KMS-11 (cell line): Measurements from ENCODE around the gene SOCS2.

Experiments
- H2AFZ ChIP-seq: fragments of 200-600 bp; sonication (generic); 2 replicates; pipeline ENCODE4 v1.6.1; 2016; ENCODE audit warnings: antibody characterized with exemption, mixed run types, low read depth
- H3K27ac ChIP-seq: fragments of 200-600 bp; sonication (generic); 2 replicates; pipeline ENCODE4 v1.6.1; 2016; ENCODE audit warnings: mild to moderate bottlenecking, mixed run types
- H3K27me3 ChIP-seq: fragments of 200-600 bp; sonication (generic); 2 replicates; pipeline ENCODE4 v1.6.1; 2017; ENCODE audit warnings: mild to moderate bottlenecking, low read depth, mixed run types, moderate library complexity; ENCODE audit not compliant: insufficient read depth
- H3K36me3 ChIP-seq: fragments of 200-600 bp; sonication (generic); 2 replicates; pipeline ENCODE4 v1.6.1; 2017; ENCODE audit warnings: mild to moderate bottlenecking, mixed run types; ENCODE audit not compliant: insufficient read depth
- H3K4me1 ChIP-seq: fragments of 200-600 bp; sonication (generic); 2 replicates; pipeline ENCODE4 v1.6.1; 2016; ENCODE audit warnings: mild to moderate bottlenecking, low read depth, mixed run types; ENCODE audit not compliant: poor library complexity, severe bottlenecking
- H3K4me2 ChIP-seq: fragments of 200-600 bp; sonication (generic); 2 replicates; pipeline ENCODE4 v1.7.0; 2016; ENCODE audit warnings: mild to moderate bottlenecking, mixed run types
- H3K4me3 ChIP-seq: fragments of 200-600 bp; sonication (generic); IDR thresholded peaks from 2 replicates; pipeline ENCODE4 v1.6.1; 2017; ENCODE audit warnings: low read depth, low read length, mixed read lengths; ENCODE audit not compliant: insufficient read depth
- H3K79me2 ChIP-seq: fragments of 200-600 bp; sonication (generic); 2 replicates; pipeline ENCODE4 v1.6.1; 2016; ENCODE audit warnings: low read depth, mixed run types; ENCODE audit not compliant: insufficient read depth
- H3K9ac ChIP-seq: fragments of 200-600 bp; sonication (generic); 2 replicates; pipeline ENCODE4 v1.6.1; 2016; ENCODE audit warnings: mild to moderate bottlenecking, mixed run types
- H4K20me1 ChIP-seq: fragments of 200-600 bp; sonication (generic); 2 replicates; pipeline ENCODE4 v1.6.1; 2016; ENCODE audit warnings: mild to moderate bottlenecking, mixed run types; ENCODE audit not compliant: insufficient read depth
- TF ChIP-seq, protein P1 (sequence below): fragments of 200-600 bp; sonication (generic); conservative IDR thresholded peaks from 2 replicates; pipeline ENCODE4 v1.6.1; 2017; ENCODE audit warnings: low read depth, mild to moderate bottlenecking, antibody characterized with exemption, low read length, moderate library complexity, mixed read lengths

SOCS2 gene

DNA sequence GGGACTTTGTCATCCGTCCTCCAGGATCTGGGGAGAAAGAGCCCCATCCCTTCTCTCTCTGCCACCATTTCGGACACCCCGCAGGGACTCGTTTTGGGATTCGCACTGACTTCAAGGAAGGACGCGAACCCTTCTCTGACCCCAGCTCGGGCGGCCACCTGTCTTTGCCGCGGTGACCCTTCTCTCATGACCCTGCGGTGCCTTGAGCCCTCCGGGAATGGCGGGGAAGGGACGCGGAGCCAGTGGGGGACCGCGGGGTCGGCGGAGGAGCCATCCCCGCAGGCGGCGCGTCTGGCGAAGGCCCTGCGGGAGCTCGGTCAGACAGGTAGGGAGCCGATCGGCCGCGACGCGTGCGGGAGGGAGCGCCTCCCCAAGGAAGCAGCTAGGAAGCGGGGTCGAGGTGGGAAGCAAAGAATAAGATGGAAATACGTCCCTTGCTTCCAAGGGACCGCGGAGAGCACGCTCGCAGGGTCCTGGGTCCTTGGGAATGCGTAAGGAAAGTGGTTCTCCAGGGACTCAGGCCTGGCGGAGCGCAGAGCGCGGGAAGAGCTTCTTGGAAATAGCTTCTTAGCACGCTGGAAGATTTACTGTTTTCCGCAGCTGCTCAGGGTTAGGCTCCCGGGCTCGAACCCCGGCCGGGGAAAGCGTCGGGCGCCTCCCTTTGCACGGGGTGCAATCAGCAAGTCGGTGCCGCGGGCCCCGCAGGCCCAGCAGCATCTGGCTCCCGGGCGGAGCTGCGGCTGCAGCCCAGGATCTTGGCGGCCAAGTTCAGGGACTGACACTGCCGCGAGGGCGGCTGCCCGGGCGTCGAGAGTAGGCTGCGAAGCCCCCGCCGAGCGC, 457 bp downstream of the SOCS2 start:
- no peak overlapping the region for H3K27ac ChIP-seq
- no peak overlapping the region; the same call in 1 of the 2 replicates for H2AFZ ChIP-seq
- no peaks in the 10 kb centered on the region for H3K4me1 ChIP-seq
- no peak overlapping the region for H3K9ac ChIP-seq
- peak overlapping the region; percentile 51 for H3K4me2 ChIP-seq
- H3K4me3 ChIP-seq, result no peak overlapping the region
- no peaks in the 10 kb centered on the region for H3K36me3 ChIP-seq
- TF ChIP-seq, protein P1, sequence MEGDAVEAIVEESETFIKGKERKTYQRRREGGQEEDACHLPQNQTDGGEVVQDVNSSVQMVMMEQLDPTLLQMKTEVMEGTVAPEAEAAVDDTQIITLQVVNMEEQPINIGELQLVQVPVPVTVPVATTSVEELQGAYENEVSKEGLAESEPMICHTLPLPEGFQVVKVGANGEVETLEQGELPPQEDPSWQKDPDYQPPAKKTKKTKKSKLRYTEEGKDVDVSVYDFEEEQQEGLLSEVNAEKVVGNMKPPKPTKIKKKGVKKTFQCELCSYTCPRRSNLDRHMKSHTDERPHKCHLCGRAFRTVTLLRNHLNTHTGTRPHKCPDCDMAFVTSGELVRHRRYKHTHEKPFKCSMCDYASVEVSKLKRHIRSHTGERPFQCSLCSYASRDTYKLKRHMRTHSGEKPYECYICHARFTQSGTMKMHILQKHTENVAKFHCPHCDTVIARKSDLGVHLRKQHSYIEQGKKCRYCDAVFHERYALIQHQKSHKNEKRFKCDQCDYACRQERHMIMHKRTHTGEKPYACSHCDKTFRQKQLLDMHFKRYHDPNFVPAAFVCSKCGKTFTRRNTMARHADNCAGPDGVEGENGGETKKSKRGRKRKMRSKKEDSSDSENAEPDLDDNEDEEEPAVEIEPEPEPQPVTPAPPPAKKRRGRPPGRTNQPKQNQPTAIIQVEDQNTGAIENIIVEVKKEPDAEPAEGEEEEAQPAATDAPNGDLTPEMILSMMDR, result no peak
- no peaks in the 10 kb centered on the region for H3K27me3 ChIP-seq
- H3K79me2 ChIP-seq, result no peaks in the 10 kb centered on the region
- H4K20me1 ChIP-seq, result no peaks in the 10 kb centered on the region

DNA sequence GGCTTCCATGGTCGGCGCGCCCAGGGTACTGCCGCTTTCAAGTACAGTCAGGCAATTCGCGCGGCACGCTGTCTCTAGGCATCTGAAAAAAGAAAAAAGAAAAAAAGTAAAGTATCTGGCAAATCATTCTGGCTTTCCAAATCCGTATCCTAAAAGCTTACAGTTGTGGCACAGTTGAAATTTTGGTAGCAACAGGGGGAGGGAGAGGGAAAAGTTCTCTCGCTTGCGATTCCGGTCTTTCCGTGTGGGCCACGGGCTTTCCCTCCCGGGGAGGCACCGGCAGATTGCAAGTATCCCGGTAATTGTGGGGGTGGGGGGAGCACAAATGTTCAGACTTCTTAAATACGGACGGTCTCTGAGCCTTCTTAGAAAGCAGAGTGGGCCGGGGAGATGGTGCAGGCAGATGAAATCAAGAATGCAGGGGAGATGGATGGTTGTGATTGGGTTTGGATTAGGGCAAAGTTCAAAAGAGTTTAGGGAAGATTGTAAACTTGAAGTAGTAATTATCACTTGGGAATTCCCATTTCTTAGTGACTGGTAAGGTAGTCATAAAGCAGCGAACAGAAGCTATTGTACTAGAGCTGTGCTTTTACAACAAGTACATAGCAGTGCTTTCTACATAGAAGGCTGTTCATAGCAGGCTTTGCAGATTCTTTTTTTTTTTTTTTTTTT, 1.2 kb downstream of the SOCS2 start:
- no peaks in the 10 kb centered on the region for H3K4me1 ChIP-seq
- no peaks in the 10 kb centered on the region for H3K27me3 ChIP-seq
- no peak overlapping the region for H3K9ac ChIP-seq
- no peaks in the 10 kb centered on the region for H3K36me3 ChIP-seq
- no peaks in the 10 kb centered on the region for H3K79me2 ChIP-seq
- H3K4me2 ChIP-seq, result no peak overlapping the region
- no peak overlapping the region for H3K4me3 ChIP-seq
- no peaks in the 10 kb centered on the region for H4K20me1 ChIP-seq
- TF ChIP-seq, protein P1, result no peak
- no peak overlapping the region for H2AFZ ChIP-seq
- H3K27ac ChIP-seq, result no peak overlapping the region

DNA sequence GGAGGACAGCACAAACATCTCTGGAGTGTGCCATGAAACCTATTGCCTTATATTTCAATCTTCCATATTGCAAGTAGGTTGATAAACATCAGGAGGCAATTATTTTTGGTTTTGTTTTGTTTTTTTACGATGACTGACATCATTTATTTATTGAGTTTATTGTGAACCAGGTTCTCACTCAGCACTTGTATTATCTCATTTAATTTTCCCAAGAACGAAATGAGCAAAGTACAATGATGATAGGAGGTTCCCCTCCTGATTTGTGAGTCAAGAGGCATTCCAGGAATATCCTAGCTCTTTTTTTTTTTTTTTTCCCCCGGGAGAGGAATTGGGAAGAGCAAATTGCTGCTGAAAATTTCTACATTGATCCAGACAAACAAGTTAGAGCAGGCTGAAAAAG, 4.7 kb downstream of the SOCS2 start:
- TF ChIP-seq, protein P1, result no peak
- no peak overlapping the region for H2AFZ ChIP-seq
- H3K27me3 ChIP-seq, result no peaks in the 10 kb centered on the region
- H3K79me2 ChIP-seq, result no peaks in the 10 kb centered on the region
- no peaks in the 10 kb centered on the region for H3K4me1 ChIP-seq
- H4K20me1 ChIP-seq, result no peaks in the 10 kb centered on the region
- no peak overlapping the region for H3K27ac ChIP-seq
- no peak overlapping the region for H3K4me3 ChIP-seq
- no peaks in the 10 kb centered on the region for H3K36me3 ChIP-seq
- H3K9ac ChIP-seq, result no peak overlapping the region
- no peak overlapping the region for H3K4me2 ChIP-seq

DNA sequence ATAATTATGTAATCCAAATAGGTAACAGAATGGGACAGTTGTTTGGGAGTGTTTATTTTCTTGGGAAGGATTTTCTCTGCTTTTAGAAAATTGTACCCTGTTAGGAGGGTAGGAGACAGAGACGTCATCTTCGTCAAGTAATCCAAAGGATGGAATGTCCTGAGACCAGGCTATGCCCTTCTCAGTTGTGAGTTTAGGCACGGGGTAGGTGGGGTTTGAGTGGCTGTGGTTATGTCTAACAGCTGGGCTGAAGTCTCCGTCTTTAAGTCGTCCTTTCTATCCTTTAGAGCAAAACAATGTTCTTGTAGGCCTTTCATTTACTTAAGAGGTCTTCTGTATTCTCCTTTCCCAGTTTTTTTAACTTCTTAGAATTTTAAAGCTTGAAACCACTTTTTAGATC, 5.7 kb downstream of the SOCS2 start:
- Histone ChIP-seq H3K27me3 (no peaks in the 10 kb centered on the region), H3K4me1 (no peaks in the 10 kb centered on the region), H3K36me3 (no peaks in the 10 kb centered on the region), H3K79me2 (no peaks in the 10 kb centered on the region), H3K4me3 (no peak overlapping the region), H4K20me1 (no peaks in the 10 kb centered on the region), H3K4me2 (no peak overlapping the region), H3K9ac (no peak overlapping the region), H2AFZ (no peak overlapping the region), H3K27ac (no peak overlapping the region)
- TF ChIP-seq, protein P1, result no peak
